Fibroblast of skin of back (primary cell): ENCODE results near the gene PIK3R2. TPM values are rescaled to one million over a fixed set of nuclear protein-coding genes. Genes with fewer than 3 reads are reported as not detected.
A peak's percentile ranks its signal among the peaks of the same experiment; 100 is the strongest.
"Not testable (repeated sequence)": the region's sequence is repeated elsewhere in the genome, so short reads cannot be mapped to it uniquely, and the experiment has no call there.

Experiments used
- DNase-seq: peaks from one replicate; pipeline ENCODE4 v3.0.0-alpha.2; 2013
- polyA plus RNA-seq, 2 experiments: library from polyadenylated mRNA; unstranded; fragments of 120-200 nt; gene quantifications; one replicate each; pipeline ENCODE4 v1.2.1, GENCODE V29; 2013; ENCODE audit not compliant: insufficient read length in 2 of 2

PIK3R2 gene
- polyA plus RNA-seq (2013, experiment 1 of 2; ENCODE audit: insufficient read length), result 42.1 TPM
- 38.4 TPM for polyA plus RNA-seq (2013, experiment 2 of 2; ENCODE audit: insufficient read length)

DNA sequence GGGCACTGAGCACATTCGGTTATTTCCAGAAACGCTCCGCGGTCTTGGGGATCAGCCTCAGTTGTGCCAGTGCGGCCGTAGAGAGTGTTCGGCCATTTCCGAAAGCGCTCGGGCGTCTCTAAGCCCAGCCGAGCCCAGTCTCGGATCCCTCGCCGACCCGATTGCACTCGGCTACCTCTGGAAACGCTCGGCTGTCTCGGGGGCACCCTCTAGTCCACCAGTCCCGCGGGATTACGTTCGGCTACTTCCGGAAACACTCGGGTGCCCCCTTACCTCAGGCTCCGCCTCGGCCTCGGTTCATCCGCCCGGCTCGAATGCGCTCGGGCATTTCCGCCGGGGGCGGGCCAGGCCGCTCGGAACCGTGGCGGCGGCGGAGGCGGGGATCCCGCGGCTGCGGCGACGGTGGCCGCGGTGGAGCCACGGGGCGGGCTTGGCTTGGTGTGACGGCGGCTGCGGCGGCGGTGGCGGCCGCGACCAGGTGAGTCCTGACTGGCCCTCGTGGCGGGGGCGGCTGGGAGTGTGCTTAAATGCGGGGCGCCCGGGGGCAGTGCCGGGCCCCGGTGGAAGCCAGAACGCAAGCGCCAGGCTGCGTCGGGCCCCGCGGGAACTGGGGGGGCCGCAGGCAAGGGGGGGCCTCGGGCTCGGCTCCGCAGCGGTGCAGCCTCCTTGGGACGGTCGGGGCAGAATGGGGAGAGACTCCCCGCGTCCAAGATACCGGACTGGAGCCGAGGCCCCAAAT is at the start of gene PIK3R2:
Gene PIK3R2 (plus strand): TSS at position 347 of the 739 bp plus-strand sequence. CDS start 2,717 bp downstream, outside the sequence.
- DNase-seq, result peak; percentile 97

DNA sequence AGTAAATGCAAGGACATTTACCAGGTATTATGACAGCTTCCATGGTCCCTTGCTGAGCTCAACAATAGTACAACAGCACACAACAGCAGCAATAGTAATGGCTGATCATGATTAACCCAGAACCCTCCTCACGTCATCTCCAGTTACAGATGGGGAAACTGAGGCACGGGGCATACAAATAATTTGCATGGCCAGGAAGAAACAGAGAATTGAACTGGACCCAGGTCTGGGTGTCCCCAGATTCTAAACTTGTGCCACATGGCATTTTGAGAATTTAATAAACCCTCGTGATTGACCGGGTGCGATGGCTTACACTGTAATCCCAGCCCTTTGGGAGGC is 48.2 kb upstream of the PIK3R2 start:
- no peak for DNase-seq

- not testable (repeated sequence) for DNase-seq
Measured at GRCh38 chr19:18105259-18105658, 47.7 kb upstream of the PIK3R2 start.

DNA sequence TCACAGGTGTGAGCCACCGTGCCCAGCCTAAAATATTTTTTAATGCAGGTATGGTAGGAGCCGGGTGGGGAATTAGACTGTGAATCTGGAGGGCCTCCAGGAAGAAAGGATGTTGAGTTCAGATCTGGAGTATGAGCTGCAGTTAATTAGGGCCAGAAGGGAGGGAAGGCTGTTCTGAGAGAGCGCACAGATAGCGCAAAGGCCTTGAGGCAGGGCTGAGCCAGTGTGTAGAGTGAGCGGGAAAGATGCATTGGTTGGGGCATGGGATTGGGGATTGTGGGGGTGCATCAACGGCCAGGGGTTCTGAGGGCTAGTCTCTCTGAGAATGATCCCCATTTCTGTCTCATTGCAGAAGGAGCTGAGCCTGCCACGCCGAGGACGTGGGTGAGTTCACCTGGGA is 45.7 kb upstream of the PIK3R2 start:
- DNase-seq, result no peak

DNA sequence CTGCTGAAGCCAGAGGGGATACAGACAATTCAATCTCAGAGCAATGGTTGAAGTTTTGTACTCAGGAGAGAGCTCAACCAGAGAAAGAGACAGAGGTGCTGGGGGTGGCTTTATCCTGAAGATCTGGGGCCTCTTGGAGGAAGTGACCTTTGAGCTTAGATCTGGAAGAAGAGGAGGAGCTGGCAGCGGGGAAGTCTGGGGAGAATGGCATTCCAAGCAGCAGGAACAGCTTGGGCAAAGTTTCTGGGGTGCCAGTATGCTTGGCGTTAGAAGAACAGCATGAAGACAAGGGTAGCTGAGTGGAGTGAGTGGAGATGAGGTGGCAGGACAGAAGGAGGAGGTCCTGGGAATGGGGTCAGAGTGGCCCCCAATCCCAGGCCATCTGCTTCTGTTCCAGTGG is 44.1 kb upstream of the PIK3R2 start:
- DNase-seq, result no peak

GRCh38 chr19:18109341-18109732 is 43.6 kb upstream of the PIK3R2 start:
- DNase-seq, result no peak

GRCh38 chr19:18109733-18110608 is 43.0 kb upstream of the PIK3R2 start:
- no peak for DNase-seq

DNA sequence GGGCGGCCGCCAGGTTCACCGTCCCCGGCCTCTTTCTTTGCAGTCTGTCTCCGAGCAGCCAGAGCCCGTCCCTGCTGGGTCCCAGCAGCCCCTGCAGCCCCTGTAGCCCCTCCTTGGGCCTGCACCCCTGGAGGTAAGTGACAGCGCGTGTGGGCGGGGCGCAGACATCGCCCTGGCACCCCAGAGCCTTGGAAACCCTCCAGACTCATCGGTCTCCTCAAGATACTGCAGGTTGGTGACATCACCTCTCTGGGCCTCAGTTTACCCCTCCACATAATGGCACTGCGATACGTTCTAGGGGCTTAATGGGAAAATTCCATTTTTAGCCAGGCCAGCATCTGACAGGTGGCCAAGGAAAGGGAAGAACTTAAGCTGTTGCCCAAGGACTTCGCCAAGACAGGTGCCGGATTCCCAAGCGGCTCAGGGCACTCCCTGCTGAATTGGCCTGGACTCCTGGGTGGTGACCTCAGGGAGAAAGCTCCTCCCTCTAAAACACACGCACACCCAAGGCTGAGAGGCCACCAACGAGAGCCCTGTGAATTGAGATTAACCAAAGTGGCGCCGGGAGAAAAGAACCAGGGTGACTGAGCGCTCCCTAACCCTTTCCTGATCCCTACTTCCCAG is 42.2 kb upstream of the PIK3R2 start:
- DNase-seq, result no peak

DNA sequence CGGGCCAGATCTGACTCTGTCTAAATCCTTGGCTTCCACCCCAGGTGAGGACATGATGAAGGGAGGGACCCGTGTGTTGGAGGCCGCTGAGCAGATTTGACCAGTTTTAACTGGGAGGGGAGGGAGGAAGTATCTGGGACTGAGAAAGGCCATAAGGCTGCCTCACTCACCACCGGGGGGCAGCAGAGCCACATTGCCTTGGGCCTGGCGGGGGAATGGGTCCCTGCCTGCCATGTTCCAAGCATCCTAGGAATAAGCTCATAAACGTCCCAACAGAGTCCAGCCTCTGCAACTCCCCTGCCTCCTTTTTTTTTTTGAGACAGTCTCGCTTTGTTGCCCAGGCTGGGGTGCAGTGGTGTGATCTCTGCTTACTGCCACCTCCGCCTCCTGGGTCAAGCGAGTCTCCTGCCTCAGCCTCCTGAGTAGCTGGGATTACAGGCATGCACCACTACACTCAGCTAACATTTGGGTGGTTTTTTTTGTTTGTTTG is 39.9 kb upstream of the PIK3R2 start:
- peak; percentile 74 for DNase-seq

- no peak for DNase-seq
Measured at GRCh38 chr19:18113827-18114226, 39.1 kb upstream of the PIK3R2 start.

- no peak for DNase-seq
Measured at GRCh38 chr19:18114483-18114882, 38.5 kb upstream of the PIK3R2 start.

DNA sequence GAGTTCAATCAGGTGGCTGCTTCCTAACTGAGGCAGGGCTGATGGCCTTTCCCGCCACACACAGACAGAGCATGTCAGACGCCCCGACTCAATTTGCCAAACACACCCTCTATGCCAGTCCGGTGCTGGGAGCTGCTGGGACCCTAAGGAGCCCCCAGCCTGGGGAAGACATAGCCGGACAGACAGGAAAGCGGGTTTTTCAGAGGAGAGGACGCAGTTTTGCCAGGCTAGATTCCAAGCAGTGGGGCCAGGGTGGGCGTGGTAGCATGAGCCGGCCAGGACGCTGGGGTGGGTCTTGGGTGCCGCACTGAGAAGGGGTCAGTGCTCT is 35.6 kb upstream of the PIK3R2 start:
- DNase-seq, result no peak

DNA sequence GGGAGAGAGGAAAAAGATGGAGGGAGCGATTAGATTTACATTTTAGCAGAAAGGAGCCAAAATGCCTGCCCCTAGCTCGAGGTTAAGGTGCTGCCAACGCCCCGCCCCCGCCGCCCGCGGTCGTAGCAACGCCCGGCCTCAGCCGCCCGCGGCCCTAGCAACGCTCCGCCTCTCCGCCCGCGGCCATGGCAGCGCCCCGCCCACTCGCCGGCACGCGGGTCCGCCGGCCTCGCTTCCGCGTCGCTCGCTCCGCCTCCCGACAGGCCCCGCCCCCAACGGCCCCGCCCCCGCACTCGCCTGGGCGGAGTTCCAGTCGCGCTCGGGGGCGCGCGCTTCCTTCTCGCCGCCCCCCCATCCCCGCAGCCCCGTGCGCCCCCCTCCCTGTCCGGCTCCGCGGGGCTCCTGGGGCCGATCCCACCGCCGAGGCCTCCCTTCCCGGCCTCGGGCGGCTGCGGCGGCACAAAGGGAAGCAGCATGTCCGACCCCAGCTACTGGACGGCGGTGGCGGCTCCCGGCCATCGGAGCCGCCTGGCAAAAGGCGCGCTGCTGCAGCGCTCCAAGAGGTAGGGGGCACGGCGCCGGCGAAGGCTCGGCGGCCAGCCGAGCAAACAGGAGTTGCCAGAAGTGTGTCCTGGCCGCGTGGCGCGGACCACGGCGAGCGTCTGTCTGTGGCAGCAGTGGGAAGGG is 35.1 kb upstream of the PIK3R2 start:
- DNase-seq, result peak; percentile 82

DNA sequence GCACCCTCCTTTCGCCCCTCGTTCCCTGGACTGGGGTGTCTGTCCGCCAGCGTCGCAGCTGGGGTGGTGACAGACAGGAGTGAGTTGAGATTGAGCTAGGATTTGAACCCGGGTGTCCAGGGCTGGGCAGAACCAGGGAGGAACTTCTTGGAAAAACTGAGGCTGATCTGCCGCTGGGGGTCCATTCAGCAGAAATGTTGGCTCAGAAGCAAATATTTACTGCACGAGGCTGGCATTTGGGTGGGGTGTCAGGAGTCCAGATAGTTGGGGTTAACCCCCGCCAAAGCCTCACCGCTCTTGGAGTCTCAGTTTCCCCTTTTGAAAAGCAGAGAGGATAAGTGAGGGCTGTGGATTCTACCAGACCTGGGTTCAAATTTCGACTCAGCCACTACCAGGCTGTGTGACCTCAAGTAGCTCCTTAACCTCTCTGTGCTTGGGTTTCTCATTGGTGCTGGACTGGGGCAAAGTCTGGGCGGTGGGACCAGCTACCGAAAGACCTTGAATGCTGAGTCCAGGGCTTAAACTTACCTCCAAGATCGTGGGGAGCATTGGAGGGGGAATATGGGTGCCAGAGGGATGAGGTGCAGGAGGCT is 34.4 kb upstream of the PIK3R2 start:
- no peak for DNase-seq

DNA sequence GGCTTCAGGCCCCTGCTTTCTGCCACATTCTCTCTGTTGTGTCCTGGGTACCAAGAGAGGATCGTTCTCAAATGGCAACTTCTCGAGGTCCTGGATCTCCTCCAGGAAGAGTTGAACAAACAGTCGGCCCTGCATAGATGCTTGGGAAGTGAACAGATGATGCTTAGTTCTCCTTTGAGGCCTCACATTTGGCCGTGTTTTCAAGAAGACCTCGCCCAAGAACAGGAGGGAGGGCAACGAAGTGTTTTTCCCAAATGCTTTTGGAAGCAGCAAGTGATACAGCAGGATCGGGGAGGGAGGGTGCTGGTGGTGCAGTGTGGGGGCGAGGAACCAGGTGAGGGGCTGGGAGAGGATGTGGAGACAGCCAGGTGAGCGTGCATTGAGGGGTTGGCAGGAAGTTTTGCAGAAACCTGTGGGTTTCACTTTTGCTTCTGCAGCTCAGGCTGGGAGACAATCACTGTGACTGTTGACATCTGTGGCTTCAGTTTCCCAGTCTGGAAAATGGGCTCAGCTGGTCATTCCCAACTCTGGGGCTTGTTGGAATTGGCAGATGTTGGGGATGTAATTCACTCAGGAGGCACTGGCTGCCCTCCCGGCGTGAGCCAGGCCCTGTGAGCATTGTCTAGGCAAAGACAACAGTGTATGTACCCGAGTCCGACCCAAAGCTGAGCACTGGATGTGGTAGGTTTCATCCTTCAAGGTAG is 33.8 kb upstream of the PIK3R2 start:
- no peak for DNase-seq

- no peak for DNase-seq
Measured at GRCh38 chr19:18119717-18120105, 33.3 kb upstream of the PIK3R2 start.

DNA sequence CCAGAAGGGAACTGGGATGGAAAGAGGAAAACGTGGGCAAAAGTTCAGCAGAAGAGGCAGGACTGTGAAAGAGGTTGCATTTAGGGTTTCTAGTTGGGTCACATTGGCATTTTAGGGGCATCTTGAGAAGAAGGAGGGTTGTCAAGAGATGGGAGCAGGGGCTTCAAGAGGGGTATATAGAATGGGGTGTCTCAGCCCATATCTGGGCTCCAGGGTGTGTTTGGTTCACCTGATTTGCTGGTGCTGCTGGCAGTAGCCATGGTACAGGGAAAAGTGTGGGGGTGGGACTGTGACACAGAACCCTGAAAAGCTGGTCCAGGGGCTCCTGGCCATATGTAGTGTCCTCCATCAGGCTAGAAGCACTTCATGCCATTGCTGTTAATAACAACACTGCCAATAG is 32.8 kb upstream of the PIK3R2 start:
- DNase-seq, result no peak

DNA sequence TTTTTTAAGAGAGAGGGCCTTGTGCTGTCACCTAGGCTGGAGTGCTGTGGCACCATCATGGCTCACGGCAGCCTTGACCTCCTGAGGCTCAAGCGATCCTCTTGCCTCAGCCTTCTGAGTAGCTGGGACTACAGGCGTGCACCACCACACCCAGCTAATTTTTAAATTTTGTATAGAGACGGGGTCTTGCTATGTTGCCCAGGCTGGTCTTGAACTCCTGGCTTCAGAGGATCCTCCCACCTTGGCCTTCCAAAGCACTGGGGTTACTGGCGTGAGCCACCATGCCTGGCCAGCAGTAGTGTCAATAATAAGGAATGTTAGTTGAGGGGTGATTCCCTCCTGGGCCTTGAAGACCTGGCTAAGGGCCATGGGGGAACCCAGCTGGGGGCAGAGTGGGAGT is 31.8 kb upstream of the PIK3R2 start:
- no peak for DNase-seq

GRCh38 chr19:18122424-18122823 is 30.5 kb upstream of the PIK3R2 start:
- no peak for DNase-seq

DNA sequence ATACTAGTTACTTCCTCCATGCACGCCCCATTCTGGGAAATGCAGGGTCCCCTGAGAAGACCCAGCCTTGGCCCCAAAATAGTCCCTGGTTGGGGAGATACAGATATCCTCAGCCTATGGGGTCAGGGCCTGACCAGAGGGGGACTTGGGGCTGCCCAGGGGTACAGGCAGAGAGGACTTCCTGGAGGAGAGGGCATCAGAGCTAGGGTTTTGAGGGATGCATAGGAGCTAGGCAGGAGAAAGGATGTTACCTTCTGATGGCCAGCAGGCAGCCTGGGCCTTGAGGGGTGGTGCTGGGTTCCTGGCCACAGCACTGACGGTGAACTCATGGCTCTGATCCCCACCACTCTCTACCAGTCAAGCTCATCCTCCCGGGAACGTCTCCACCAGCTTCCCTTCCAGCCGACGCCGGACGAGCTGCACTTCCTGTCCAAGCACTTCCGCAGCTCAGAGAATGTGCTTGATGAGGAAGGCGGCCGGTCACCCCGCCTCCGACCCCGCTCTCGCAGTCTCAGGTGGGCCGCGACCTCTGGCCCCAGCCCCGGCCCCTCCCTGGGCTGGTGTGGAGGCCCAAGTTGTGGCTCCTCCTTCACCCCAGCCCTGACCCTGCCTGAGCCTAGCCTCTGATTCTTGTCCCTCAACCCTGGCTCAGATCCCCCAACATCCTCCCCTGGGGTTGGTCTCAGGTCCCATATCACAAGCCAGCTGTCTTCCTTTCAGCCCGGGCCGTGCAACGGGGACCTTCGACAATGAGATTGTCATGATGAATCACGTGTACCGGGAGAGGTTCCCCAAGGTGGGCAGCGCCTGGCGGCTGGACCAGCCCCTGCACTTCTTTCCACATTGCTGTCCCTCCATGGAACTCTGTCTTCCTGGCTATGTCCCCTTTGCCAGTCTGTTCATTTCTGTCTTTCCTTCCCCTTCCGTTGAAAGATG is 29.8 kb upstream of the PIK3R2 start:
- DNase-seq, result no peak

GRCh38 chr19:18123819-18124218 is 29.1 kb upstream of the PIK3R2 start:
- no peak for DNase-seq
